ENCODE measurements around the gene BDH2.

- TF ChIP-seq CTCF (conservative IDR thresholded peaks at IDR 0.05 in 1 of 2, IDR thresholded peaks at IDR 0.05 in 1 of 2; ENCODE audit: low read depth in 1 of 2, low read length in 2 of 2), result no peak
- TF ChIP-seq EZH2 (IDR thresholded peaks at IDR 0.05; ENCODE audit: low read length, missing control alignments), result no peak
Observed at GRCh38 chr4:103036169-103036568, 63.5 kb downstream of the BDH2 start.
